Endothelial cell of umbilical vein (primary cell): Measurements from ENCODE around the gene TDRD3. TPM values are rescaled to one million over a fixed set of nuclear protein-coding genes. Genes with fewer than 3 reads are reported as not detected.

Experiments
- BruUV-seq: library from RNA; stranded (reverse); fragments of 400-500 nt; replicated peaks from 2 replicates; lab custom pipeline; 2021; lab: Mats Ljungman, UMichigan
- CTCF ChIA-PET: fragments of 300-600, 350-600 bp; sonication (Branson Sonifier 250); formaldehyde crosslinking; loops from one replicate; lab custom pipeline; 2021; ENCODE audit warnings: antibody characterized with exemption, inconsistent platforms; lab: Charles Lee
- POLR2A ChIA-PET: fragments of 300-600, 350-600 bp; sonication (Branson Sonifier 250); formaldehyde crosslinking; loops from one replicate; lab custom pipeline; 2021; ENCODE audit warnings: antibody characterized with exemption, inconsistent platforms; lab: Charles Lee
- DNase-seq: peaks from one replicate; pipeline ENCODE4 v3.0.0-alpha.2; 2011; ENCODE audit warnings: low read depth, low spot score
- FAIRE-seq: peaks from 2 replicates; lab custom pipeline; 2011; peaks lifted over from hg19 to GRCh38; lab: Jason Lieb, UNC
- H2AFZ ChIP-seq: 2 replicates; pipeline ENCODE4 v1.6.0; 2012; ENCODE audit warnings: low read depth, low read length, control low read depth, inconsistent platforms
- H3K27ac ChIP-seq: 2 replicates; pipeline ENCODE4 v1.5.1; 2011; ENCODE audit warnings: low read depth, mild to moderate bottlenecking, control low read depth, low read length, moderate library complexity; ENCODE audit not compliant: insufficient read depth
- H3K27me3 ChIP-seq, 2 experiments: 2 replicates each; pipeline versions ENCODE4 v1.6.0 to v1.6.1; 2011; ENCODE audit warnings: low read length in 2 of 2, mixed read lengths in 1 of 2; ENCODE audit not compliant: control insufficient read depth in 2 of 2, insufficient read depth in 2 of 2
- H3K36me3 ChIP-seq, 2 experiments: 2 replicates in 1 of 2; 3 replicates in 1 of 2; pipeline ENCODE4 v1.5.1; 2011; ENCODE audit warnings: low read length in 2 of 2, mild to moderate bottlenecking in 1 of 2, moderate library complexity in 1 of 2; ENCODE audit not compliant: control insufficient read depth in 2 of 2, insufficient read depth in 2 of 2; ENCODE audit errors: extremely low read depth in 1 of 2
- H3K4me1 ChIP-seq: 3 replicates; pipeline ENCODE4 v1.5.1; 2011; ENCODE audit warnings: mild to moderate bottlenecking, low read length; ENCODE audit not compliant: control insufficient read depth, insufficient read depth; ENCODE audit errors: extremely low read depth
- H3K4me2 ChIP-seq: 2 replicates; pipeline ENCODE4 v1.6.1; 2011; ENCODE audit warnings: low read length, control low read depth, mixed read lengths; ENCODE audit not compliant: insufficient read depth
- H3K4me3 ChIP-seq, 3 experiments: fragments of 200-600 bp in 1 of 3; sonication (generic), shearing (Covaris generic) in 1 of 3; replicated peaks in 1 of 3; 2 replicates each; pipeline ENCODE4 v1.5.1; 2011 to 2016; ENCODE audit warnings: control low read depth in 3 of 3, low read length in 3 of 3, mild to moderate bottlenecking in 2 of 3, inconsistent platforms in 1 of 3, low read depth in 1 of 3, moderate library complexity in 1 of 3; ENCODE audit not compliant: insufficient read depth in 1 of 3
- H3K79me2 ChIP-seq: 2 replicates; pipeline ENCODE4 v1.6.0; 2012; ENCODE audit warnings: low read length, inconsistent platforms; ENCODE audit not compliant: control insufficient read depth, insufficient read depth
- H3K9ac ChIP-seq: replicated peaks from 2 replicates; pipeline ENCODE3; 2011; ENCODE audit warnings: low read length, control low read depth; ENCODE audit not compliant: insufficient read depth; ENCODE audit errors: extremely low read depth
- H3K9me1 ChIP-seq: replicated peaks from 3 replicates; pipeline ENCODE4 v1.6.0; 2011; ENCODE audit warnings: mild to moderate bottlenecking, low read length; ENCODE audit not compliant: control insufficient read depth, insufficient read depth; ENCODE audit errors: extremely low read depth
- H3K9me3 ChIP-seq: replicated peaks from 2 replicates; pipeline ENCODE4 v1.5.1; 2012; ENCODE audit warnings: low read length, inconsistent platforms; ENCODE audit not compliant: control insufficient read depth, insufficient read depth
- H4K20me1 ChIP-seq: replicated peaks from 2 replicates; pipeline ENCODE3; 2011; ENCODE audit warnings: mild to moderate bottlenecking, low read length; ENCODE audit not compliant: control insufficient read depth, insufficient read depth; ENCODE audit errors: extremely low read depth
- CTCF ChIP-seq, 2 donors: IDR thresholded peaks; 1 replicate in 1 of 2; 2 replicates in 1 of 2; pipeline ENCODE4 v1.5.1; 2011; ENCODE audit warnings: low read length in 2 of 2, mild to moderate bottlenecking in 2 of 2, moderate library complexity in 2 of 2, control low read depth in 1 of 2, inconsistent platforms in 1 of 2, low read depth in 1 of 2; ENCODE audit not compliant: insufficient read depth in 1 of 2; ENCODE audit errors: extremely low read depth in 1 of 2
- EZH2 ChIP-seq: IDR thresholded peaks from 2 replicates; pipeline ENCODE4 v1.6.1; 2012; ENCODE audit warnings: borderline replicate concordance, low read depth, mild to moderate bottlenecking, moderate library complexity, low read length, inconsistent platforms; ENCODE audit not compliant: severe bottlenecking
- FOS ChIP-seq: IDR thresholded peaks from 2 replicates; pipeline ENCODE4 v1.6.1; 2011; ENCODE audit warnings: mild to moderate bottlenecking, low read length, moderate library complexity, borderline replicate concordance; ENCODE audit not compliant: insufficient read depth
- GATA2 ChIP-seq: IDR thresholded peaks from 2 replicates; pipeline ENCODE4 v1.7.0; 2011; ENCODE audit warnings: low read depth, mild to moderate bottlenecking, moderate library complexity, mixed read lengths, low read length; ENCODE audit not compliant: insufficient read length, insufficient read depth
- JUN ChIP-seq: IDR thresholded peaks from 2 replicates; pipeline ENCODE4 v1.6.1; 2011; ENCODE audit warnings: borderline replicate concordance, low read depth; ENCODE audit not compliant: insufficient read length, insufficient read depth
- MAX ChIP-seq: IDR thresholded peaks from 2 replicates; pipeline ENCODE4 v1.6.1; 2011; ENCODE audit not compliant: insufficient read depth, insufficient read length
- MYC ChIP-seq: IDR thresholded peaks from one replicate; pipeline ENCODE4 v1.6.1; 2011; ENCODE audit warnings: mild to moderate bottlenecking, low read depth, low read length
- POLR2A ChIP-seq: IDR thresholded peaks from 2 replicates; pipeline ENCODE4 v1.6.1; 2012; ENCODE audit warnings: low read depth, mild to moderate bottlenecking, control low read depth, low read length
- POLR2AphosphoS5 ChIP-seq: IDR thresholded peaks from 2 replicates; pipeline ENCODE4 v1.6.1; 2012; ENCODE audit warnings: low read depth, mild to moderate bottlenecking, control low read depth, low read length, moderate library complexity; ENCODE audit not compliant: insufficient read depth
- dilution Hi-C: fragments of 300-500 bp; cut with MboI; formaldehyde crosslinking; loops from one replicate; pipeline ENCODE4 v1.15.0; 2019; ENCODE audit warnings: low sequenced_read_pairs; ENCODE audit not compliant: extremely low pct_ligation_motif_present
- intact Hi-C: fragments of 100-400 bp; cut with micrococcal nuclease; formaldehyde crosslinking; loops from one replicate; pipeline ENCODE4 v1.10.0; 2022
- polyA plus RNA-seq, 4 experiments: library from polyadenylated mRNA; depleted of rRNA in 3 of 4; stranded (reverse) in 3 of 4; unstranded in 1 of 4; fragments of >200 nt; gene quantifications; 2 replicates each; pipeline versions ENCODE4 v1.2.1 to v1.2.3, GENCODE V29; 2011 to 2012; ENCODE audit warnings: missing spikeins in 1 of 4
- total RNA-seq: library from RNA; stranded (reverse); gene quantifications from 2 replicates; pipeline ENCODE4 v1.2.3, GENCODE V29; 2021

The TDRD3 gene
- total and polyA plus RNA-seq, 2 donors (not counting 3 experiments of a cell fraction or from before 2014, with no cell fraction given): 3.0 to 16.3 TPM

- ChIA-PET CTCF (no interaction called here), POLR2A (no interaction called here)
- Histone ChIP-seq H3K4me2 (no peak overlapping the region), H4K20me1 (no peaks in the 10 kb centered on the region), H3K9me1 (no peaks in the 10 kb centered on the region), H3K27ac (no peak overlapping the region), H3K9ac (no peak overlapping the region), H2AFZ (no peak overlapping the region), H3K9me3 (no peaks in the 10 kb centered on the region), H3K79me2 (no peaks in the 10 kb centered on the region), H3K36me3 (no peaks in the 10 kb centered on the region), H3K27me3 (no peaks in the 10 kb centered on the region), H3K4me3 (no peak overlapping the region), H3K4me1 (no peaks in the 10 kb centered on the region)
- BruUV-seq: no TSS peak
- dilution Hi-C loops (no loop called here), intact Hi-C loops (no loop called here)
- FAIRE-seq: no peak
- TF ChIP-seq POLR2AphosphoS5 (no peak), POLR2A (no peak), GATA2 (no peak), MAX (no peak), EZH2 (no peak), CTCF (IDR thresholded peaks at IDR 0.05; ENCODE audit: extremely low read depth in 1 of 2, insufficient read depth in 1 of 2, low read depth in 1 of 2, low read length in 2 of 2) (no peak), JUN (no peak), MYC (no peak), FOS (no peak)
- DNase-seq: no peak
Observed at GRCh38 chr13:60425332-60425731, 28.3 kb downstream of the TDRD3 start.
